HG03064 (cell line): ENCODE results near the gene TMEM235.
"Not testable (repeated sequence)": the region's sequence is repeated elsewhere in the genome, so short reads cannot be mapped to it uniquely, and the experiment has no call there.

ENCODE experiments used
- ATAC-seq: cut with Tn5 transposase; IDR thresholded peaks from one replicate; pipeline ENCODE4 v1.9.1; 2021; ENCODE audit warnings: low read depth; ENCODE audit not compliant: unreplicated experiment

The TMEM235 gene

DNA sequence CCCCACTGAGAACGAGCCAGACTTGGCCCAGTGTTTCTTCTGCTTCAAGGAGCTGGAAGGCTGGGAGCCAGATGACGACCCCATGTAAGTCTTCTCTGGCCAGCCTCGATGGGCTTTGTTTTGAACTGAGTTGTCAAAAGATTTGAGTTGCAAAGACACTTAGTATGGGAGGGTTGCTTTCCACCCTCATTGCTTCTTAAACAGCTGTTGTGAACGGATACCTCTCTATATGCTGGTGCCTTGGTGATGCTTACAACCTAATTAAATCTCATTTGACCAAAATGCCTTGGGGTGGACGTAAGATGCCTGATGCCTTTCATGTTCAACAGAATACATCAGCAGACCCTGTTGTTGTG lies 16.7 kb upstream of the TMEM235 start:
- no peak for ATAC-seq

DNA sequence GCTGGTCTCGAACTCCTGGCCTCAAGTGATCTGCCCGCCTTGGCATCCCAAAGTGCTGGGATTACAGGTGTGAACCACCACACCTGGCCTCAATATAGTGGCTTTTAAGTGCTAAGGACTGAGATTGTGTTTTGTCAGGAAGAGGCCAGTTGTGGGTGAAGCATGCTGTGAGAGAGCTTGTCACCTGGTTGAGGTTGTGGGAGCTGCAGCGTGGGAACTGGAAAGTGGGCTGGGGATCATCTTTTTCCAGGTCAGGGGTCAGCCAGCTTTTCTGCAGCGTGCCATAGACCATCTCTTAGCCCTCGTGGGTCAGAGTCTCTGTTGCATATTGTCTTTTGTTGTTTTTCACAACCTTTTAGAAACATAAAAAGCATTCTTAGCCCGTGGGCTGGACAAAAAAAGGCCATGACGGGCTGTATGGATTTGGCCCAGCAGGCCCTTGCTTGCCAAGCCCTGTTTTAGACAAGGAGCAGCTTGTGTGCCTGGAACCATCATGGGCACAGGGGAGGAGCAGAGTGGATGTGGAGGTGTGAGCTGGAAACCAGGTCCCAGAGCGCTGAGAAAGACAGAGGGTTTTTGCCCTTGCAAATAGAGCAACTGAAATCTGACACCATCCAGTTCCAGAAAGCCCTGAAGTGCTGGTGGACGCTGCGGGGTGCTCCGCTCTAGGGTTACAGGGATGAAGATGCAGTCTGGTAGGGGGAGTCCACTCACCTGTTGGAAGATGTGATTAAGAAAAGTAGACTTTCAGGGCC lies 11.9 kb upstream of the TMEM235 start:
- no peak for ATAC-seq

DNA sequence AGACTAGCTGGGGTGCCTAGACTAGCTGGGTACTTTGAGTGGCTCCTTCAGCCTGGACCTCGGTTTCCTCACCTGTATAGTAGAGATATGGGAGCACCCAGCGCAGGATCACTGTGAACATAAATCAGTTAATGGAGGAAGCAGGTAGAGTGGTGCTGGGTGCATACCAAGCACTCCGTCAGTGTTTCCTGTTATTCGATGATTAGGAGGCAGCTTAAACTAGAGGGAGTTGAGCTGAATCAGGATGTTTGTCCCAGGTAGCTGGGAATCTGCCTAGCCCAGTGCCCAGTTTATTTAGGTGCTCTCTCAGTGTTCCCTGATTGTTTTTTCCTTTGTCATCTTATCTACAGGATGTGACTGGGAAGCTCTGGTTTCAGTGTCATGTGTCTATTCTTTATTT lies 8.4 kb upstream of the TMEM235 start:
- no peak for ATAC-seq

DNA sequence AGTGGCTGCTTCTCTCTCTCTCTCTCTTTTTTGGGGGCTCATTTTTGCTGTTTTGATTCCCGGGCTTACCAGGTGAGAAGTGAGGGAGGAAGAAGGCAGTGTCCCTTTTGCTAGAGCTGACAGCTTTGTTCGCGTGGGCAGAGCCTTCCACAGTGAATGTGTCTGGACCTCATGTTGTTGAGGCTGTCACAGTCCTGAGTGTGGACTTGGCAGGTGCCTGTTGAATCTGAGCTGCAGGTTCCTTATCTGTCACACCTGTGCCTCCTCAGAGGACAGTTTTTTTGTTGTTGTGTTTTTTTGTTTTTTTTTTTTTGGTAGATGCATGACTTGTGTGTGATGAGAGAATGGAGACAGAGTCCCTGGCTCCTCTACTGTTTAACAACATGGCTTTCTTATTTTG lies 7.7 kb upstream of the TMEM235 start:
- ATAC-seq = no peak

DNA sequence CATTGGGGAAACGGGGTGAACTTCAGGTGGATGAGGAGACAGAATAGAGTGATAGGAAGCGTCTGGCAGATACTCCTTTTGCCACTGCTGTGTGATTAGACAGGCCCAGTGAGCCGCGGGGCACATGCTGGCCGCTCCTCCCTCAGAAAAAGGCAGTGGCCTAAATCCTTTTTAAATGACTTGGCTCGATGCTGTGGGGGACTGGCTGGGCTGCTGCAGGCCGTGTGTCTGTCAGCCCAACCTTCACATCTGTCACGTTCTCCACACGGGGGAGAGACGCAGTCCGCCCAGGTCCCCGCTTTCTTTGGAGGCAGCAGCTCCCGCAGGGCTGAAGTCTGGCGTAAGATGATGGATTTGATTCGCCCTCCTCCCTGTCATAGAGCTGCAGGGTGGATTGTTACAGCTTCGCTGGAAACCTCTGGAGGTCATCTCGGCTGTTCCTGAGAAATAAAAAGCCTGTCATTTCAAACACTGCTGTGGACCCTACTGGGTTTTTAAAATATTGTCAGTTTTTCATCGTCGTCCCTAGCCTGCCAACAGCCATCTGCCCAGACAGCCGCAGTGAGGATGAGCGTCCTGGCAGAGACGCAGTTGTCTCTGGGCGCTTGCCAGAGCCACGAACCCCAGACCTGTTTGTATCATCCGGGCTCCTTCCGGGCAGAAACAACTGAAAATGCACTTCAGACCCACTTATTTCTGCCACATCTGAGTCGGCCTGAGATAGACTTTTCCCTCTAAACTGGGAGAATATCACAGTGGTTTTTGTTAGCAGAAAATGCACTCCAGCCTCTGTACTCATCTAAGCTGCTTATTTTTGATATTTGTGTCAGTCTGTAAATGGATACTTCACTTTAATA lies 7.0 kb upstream of the TMEM235 start:
- ATAC-seq = no peak

DNA sequence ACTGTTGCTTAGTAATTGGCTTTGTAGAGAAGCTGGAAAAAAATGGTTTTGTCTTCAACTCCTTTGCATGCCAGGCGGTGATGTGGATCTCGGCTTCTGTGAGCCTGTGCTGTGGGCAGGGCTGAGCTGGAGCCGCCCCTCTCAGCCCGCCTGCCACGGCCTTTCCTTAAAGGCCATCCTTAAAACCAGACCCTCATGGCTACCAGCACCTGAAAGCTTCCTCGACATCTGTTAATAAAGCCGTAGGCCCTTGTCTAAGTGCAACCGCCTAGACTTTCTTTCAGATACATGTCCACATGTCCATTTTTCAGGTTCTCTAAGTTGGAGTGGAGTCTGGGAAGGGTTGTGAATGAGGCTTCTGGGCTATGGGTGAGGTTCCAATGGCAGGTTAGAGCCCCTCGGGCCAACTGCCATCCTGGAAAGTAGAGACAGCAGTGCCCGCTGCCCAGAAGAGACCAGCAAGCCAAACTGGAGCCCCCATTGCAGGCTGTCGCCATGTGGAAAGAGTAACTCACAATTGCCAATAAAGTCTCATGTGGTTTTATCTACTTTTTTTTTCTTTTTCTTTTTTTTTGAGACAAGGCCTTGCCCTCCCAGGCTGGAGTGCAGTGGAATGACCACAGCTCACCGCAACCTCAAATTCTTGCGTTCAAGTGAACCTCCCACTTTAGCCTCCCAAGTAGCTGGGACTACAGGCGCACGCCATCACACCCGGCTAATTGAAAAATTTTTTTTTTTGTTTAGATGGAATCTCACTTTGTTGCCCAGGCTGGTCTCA lies 6.2 kb upstream of the TMEM235 start:
- no peak for ATAC-seq

DNA sequence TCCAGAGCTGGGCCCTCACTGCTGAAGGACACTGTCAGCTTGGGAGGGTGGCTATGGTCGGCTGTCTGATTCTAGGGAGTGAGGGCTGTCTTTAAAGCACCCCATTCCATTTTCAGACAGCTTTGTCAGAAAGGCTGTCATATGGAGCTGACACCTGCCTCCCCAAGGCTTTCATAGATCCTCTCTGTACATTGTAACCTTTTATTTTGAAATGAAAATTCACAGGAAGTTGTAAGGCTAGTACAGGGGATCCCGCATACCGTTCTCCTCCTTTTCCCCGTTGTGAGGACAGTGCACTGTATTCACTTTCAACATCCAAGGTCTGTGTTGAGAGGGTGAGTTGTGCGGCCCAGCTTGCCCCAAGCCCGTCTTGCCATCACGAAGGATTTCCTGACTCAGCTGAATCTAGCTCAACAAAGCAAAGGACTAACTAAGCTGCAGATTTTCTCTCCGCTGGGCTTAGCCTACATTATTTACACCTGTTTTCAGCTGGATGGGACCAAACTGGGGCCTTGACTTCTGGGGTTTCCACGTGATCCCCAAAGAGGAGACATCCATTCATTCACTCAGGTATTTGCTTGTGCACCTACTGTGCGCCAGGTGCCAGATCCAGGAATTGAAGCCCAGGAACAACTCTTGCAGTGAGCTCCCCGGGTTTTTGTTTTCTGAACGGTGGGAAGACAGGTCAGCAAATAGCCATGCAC lies 5.2 kb upstream of the TMEM235 start:
- no peak for ATAC-seq

DNA sequence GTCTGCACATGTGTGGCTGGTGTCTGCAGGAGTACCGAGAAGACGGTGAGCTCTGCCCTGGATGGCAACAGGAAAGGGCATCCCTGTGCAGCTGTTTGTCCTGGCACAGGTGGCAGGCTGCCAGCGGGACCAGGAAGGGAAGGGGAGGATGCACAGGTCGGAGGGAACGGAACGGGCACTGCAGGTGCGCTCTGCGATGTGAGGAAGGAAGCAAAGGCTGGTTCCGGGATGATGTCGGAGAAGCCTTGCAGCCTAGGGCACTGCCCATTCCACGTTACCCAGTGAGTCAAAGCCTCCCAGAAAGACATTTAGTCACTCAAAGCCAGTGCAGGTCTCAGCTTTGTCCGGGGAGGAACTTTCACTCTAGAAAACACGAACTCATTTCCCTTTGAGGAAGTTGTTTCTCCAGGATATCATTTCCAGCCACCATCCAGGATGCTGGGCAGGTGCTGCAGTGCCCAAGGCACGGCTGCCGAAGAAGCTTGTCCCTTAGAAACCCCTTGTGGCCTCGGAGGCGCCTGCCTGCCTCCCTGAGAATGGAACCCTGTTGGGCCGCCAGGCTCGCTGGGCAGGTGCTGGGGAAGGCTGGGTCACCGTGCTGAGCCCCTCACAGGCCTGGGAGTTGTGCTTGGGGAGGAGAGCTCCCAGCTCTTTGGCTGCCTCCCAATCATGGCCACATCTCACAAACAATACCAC lies 4.5 kb upstream of the TMEM235 start:
- ATAC-seq = no peak

DNA sequence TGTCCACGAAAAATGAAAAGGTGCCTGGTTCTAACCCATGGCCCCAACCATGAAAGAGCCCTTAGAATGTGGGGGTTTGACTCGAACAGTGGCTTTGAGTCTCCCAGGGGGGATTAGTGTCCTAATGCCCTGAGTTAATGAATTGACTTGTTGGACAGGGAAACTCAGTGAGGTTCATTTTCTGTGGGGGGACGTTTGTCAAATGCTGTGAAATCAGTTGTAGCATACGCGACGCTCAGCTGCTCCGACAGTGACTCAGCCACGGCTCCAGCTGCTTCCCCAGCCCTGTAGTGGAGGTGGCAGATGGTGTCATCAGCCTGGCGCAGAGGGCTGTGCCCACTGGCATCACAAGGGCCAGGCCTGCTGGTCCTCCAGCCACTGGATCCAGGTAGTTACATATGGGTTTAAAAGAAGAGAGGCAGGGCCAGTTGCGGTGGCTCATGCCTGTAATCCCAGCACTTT lies 3.9 kb upstream of the TMEM235 start:
- ATAC-seq = no peak

DNA sequence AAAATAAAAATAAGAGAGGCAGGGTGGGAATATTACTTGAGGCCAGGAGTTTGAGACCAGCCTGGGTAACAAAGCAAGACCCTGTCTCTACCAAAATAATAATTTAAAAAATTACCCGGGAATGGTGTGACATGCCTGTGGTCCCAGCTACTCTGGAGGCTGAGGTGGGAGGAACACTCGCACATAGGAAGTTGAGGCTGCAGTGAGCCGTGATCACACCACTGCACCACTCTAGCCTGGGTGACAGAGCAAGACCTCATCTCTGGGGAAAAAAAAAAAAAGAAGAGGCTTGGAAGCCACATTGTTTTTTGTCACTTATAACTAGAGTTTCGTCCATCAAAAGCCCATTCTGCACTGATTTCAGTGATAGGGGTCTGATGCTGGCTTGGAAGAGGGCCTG lies 3.3 kb upstream of the TMEM235 start:
- no peak for ATAC-seq

DNA sequence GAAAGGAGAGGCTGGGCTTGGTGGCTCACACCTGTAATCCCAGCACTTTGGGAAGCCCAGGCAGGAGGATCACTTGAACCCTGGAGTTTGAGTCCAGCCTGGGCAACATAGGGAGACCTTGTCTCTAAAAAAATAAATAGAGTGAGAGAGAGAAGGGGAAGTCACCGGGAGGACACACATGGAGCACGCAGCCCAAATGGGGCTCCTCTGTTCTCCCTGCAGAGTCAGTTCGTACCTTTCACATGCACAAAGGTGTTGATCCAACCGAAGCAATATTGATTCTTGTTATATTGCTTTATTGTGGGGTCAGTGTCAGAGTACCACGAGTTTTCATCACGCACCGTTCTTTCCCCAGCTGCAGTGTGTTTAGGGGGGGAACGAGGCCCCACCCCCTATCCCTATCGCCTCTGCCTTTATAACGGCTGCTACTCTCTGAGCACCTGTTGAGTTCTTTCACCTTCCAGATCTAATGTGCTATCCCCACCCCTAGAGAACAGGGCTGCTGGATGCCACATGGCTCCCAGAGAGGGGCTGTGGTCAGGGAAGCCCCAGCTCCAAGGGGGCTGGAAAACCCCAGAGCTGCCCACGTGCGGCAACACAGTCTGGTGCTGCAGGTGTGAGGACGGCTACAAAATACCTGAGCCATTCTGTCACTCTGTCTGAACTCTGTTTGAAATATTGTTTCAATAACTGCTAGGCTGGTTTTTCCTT lies 1.0 kb upstream of the TMEM235 start:
- ATAC-seq = no peak

DNA sequence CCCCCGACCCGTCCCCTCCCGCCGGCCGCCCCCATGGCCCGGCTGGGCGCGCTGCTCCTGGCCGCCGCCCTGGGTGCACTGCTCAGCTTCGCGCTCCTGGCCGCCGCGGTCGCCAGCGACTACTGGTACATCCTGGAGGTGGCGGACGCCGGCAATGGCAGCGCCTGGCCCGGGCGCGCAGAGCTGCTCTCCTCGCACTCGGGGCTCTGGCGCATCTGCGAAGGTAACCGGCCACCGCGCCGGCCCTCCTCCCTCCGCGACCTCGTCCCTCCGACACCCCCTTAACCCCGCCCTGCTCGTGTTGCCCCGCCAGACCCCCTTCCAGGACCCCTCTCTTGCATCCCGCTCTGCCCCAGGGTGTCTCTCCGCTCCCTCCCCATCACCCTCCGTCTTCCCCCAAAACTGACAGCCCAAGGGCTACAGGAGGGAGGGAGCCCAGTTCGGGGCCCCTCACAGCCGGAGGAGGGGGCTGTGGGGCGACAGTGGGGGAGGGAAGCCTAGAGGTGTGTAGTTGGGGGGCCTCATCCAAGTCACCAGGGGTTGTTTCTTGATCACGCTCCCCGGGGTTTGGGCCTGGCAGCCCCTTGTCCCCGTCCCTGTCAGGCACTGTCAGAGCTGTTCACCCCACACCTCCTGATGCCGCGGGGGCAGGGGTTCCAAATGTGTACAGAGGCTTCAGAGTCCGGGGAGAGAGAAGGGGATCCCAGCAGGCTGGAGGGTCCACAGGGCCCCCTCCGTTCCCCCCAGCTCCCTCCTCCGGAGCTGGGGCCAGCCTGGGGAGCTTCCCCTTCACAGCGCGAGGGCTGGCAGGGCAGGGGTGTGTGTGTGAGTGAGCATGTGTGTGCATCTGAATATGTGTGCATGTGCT lies 794 bp downstream of the TMEM235 start:
- ATAC-seq = no peak

DNA sequence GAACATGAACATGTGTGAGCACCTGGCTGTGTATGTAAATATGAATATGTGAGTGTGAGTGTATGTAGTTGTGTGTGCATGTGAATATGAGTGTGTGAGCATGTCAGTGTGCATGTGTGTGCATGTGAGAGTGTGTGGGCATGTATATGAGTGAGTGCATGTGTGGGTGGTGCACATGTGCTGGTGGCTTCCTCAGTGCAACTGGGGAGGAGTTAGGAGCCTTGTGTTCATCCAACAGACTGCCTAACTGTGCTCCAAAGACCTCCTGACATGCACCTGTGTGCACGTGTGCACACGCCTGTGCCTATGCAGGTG lies 1.4 kb downstream of the TMEM235 start:
- ATAC-seq = no peak

DNA sequence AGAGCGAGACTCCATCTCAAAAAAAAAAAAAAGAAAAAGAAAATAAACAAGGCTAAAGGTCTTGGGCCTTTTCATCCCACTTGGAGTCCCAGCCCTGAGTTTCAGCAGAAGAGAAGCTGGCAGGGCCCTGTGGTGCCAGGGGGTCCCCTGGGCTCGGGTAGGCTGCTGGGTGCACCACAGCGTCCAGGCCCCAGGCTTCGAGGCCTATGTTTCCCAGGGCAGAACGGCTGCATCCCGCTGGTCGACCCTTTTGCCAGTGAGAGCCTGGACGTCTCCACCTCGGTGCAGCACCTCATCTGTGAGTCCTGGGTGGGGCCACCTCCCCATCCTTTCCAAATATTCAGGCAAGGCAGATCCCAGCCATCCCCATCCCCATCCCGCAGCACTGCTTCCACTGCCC lies 2.2 kb downstream of the TMEM235 start:
- no peak for ATAC-seq

DNA sequence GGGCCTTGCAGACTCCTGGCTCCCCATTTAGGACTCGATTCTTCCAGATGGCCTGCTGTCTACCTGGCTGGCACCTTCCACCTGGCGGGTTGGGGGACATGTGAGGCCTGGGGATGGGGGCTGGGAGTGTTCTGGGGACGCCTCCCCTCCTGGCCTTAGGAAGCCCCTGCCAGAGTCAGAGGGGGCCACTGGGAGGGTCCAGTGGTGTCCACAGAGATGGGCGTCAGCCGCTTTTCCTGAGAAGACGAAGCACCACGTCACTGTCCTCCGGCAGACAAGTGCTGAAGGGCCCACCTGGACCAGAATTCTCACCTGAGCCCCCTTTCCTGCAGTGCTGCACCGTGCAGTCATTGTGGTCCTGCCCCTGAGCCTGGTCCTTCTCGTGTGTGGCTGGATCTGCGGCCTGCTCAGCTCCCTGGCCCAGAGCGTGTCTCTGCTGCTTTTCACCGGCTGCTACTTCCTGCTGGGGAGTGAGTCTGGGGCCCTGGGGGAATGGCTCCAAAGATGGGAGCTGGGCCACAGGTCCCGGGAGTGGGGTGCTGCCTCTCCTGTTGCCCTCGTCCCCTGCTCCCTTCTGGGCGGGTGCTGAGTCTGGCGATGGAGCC lies 2.9 kb downstream of the TMEM235 start:
- no peak for ATAC-seq

DNA sequence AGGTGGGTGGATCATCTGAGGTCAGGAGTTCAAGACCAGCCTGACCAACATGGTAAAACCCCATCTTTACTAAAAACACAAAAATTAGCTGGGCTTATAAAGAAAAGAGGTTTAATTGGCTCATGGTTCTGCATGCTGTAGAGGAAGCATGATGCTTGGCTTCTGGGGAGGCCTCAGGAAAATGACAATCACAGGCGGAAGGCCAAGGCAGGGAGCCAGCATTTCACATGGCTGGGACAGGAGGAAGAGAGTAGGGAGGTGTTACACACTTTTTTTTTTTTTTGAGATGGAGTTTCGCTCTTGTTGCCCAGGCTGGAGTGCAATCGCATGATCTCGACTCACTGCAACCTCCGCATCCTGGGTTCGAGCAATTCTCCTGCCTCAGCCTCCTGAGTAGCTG lies 3.6 kb downstream of the TMEM235 start:
- not testable (repeated sequence) for ATAC-seq

DNA sequence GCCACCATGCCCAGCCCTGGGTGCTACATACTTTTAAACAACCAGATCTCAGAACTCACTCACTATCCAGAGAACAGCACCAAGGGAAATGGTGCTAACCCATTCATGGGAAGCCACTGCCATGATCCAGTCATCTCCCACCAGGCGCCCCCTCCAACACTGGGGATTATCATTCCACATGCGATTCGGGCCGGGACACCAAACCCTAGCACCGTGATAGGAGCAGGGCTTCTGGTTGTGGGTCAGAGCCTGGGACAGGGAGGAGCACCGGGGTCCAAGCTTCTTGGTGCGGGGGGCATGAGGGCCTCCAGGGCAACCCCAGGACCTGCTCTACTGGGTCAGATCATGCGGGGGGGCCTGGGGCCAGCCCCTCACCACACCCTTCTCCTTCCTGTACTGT lies 4.5 kb downstream of the TMEM235 start:
- no peak for ATAC-seq
